Neural cell (in vitro differentiated cells): ENCODE data around the gene ABL2. TPM values are rescaled to one million over a fixed set of nuclear protein-coding genes. Genes with fewer than 3 reads are reported as not detected.

ENCODE experiments used
- H2AFZ ChIP-seq: fragments of 200-600, 300-800 bp; sonication (generic), shearing (Covaris generic); 2 replicates; pipeline ENCODE4 v1.6.0; 2014; ENCODE audit warnings: low read depth, mild to moderate bottlenecking, antibody characterized with exemption, low read length, moderate library complexity
- H3F3A ChIP-seq: fragments of 200-600 bp; shearing (Covaris generic); 2 replicates; pipeline ENCODE4 v1.6.1; 2016; ENCODE audit warnings: mild to moderate bottlenecking, moderate library complexity, mixed read lengths, antibody characterized with exemption, low read length; ENCODE audit not compliant: insufficient read depth, poor library complexity, severe bottlenecking
- H3K27ac ChIP-seq: fragments of 200-600, 300-800 bp; sonication (generic), shearing (Covaris generic); 2 replicates; pipeline ENCODE4 v1.5.1; 2014; ENCODE audit warnings: mild to moderate bottlenecking, low read length, moderate library complexity
- H3K27me3 ChIP-seq: fragments of 300-800, 200-600 bp; sonication (generic), shearing (Covaris generic); 2 replicates; pipeline ENCODE4 v1.6.0; 2014; ENCODE audit warnings: mild to moderate bottlenecking, low read depth, low read length, moderate library complexity; ENCODE audit not compliant: insufficient read depth
- H3K36me3 ChIP-seq: fragments of 300-800, 200-600 bp; sonication (generic), shearing (Covaris generic); 2 replicates; pipeline ENCODE4 v1.5.1; 2014; ENCODE audit warnings: mild to moderate bottlenecking, antibody characterized with exemption, low read length, moderate library complexity; ENCODE audit not compliant: insufficient read depth
- H3K4me2 ChIP-seq: fragments of 300-800, 200-600 bp; sonication (generic), shearing (Covaris generic); 2 replicates; pipeline ENCODE4 v1.6.0; 2014; ENCODE audit warnings: mild to moderate bottlenecking, low read length
- H3K4me3 ChIP-seq: fragments of 300-800, 200-600 bp; sonication (generic), shearing (Covaris generic); 2 replicates; pipeline ENCODE4 v1.5.1; 2014; ENCODE audit warnings: mild to moderate bottlenecking, low read length, moderate library complexity
- H3K79me2 ChIP-seq: fragments of 200-600 bp; shearing (Covaris generic); replicated peaks from 2 replicates; pipeline ENCODE4 v1.6.0; 2014; ENCODE audit warnings: mild to moderate bottlenecking, low read length, moderate library complexity; ENCODE audit not compliant: insufficient read depth
- H3K9ac ChIP-seq: fragments of 300-800, 200-600 bp; sonication (generic), shearing (Covaris generic); 2 replicates; pipeline ENCODE4 v1.6.1; 2016; ENCODE audit warnings: mild to moderate bottlenecking, low read length, mixed read lengths
- H3K9me2 ChIP-seq: fragments of 200-600 bp; shearing (Covaris generic); 2 replicates; pipeline ENCODE4 v1.6.1; 2016; ENCODE audit warnings: mild to moderate bottlenecking, low read length, mixed read lengths; ENCODE audit not compliant: insufficient read depth
- H3K9me3 ChIP-seq: fragments of 200-600, 300-800 bp; sonication (generic), shearing (Covaris generic); 2 replicates; pipeline ENCODE4 v1.6.1; 2016; ENCODE audit warnings: mild to moderate bottlenecking, mixed run types, low read length, moderate library complexity, mixed read lengths
- H4K20me1 ChIP-seq: fragments of 200-600 bp; shearing (Covaris generic); 2 replicates; pipeline ENCODE4 v1.6.1; 2016; ENCODE audit warnings: mild to moderate bottlenecking, mixed run types; ENCODE audit not compliant: insufficient read depth
- CTCF ChIP-seq: fragments of 450-650 bp; IDR thresholded peaks from 2 replicates; pipeline ENCODE4 v1.5.1; 2014; ENCODE audit warnings: antibody characterized with exemption, mild to moderate bottlenecking, moderate library complexity; ENCODE audit not compliant: poor library complexity, severe bottlenecking
- EP300 ChIP-seq: fragments of 450-650 bp; conservative IDR thresholded peaks from 2 replicates; pipeline ENCODE4 v1.6.1; 2014; ENCODE audit warnings: antibody characterized with exemption, mild to moderate bottlenecking, moderate library complexity; ENCODE audit not compliant: poor library complexity, severe bottlenecking
- EZH2 ChIP-seq: fragments of 200-600, 300-800 bp; shearing (Covaris generic), sonication (generic); IDR thresholded peaks from 2 replicates; pipeline ENCODE4 v1.6.1; 2014; ENCODE audit warnings: antibody characterized with exemption, low read length, borderline replicate concordance, mild to moderate bottlenecking; ENCODE audit not compliant: insufficient read depth, poor library complexity, severe bottlenecking
- MXI1 ChIP-seq: fragments of 450-650 bp; conservative IDR thresholded peaks from 2 replicates; pipeline ENCODE4 v1.6.1; 2014; ENCODE audit warnings: antibody characterized with exemption, mild to moderate bottlenecking; ENCODE audit not compliant: poor library complexity, severe bottlenecking
- POLR2AphosphoS5 ChIP-seq: IDR thresholded peaks from 2 replicates; pipeline ENCODE4 v1.6.1; 2012
- RAD21 ChIP-seq: fragments of 450-650 bp; conservative IDR thresholded peaks from 2 replicates; pipeline ENCODE4 v1.6.1; 2014; ENCODE audit warnings: antibody characterized with exemption, mild to moderate bottlenecking, moderate library complexity
- SMC3 ChIP-seq: fragments of 450-650 bp; conservative IDR thresholded peaks from 2 replicates; pipeline ENCODE4 v1.6.1; 2014; ENCODE audit warnings: antibody characterized with exemption, mild to moderate bottlenecking, moderate library complexity; ENCODE audit not compliant: poor library complexity
- TAF1 ChIP-seq: IDR thresholded peaks from 2 replicates; pipeline ENCODE4 v1.6.1; 2012; ENCODE audit warnings: low read depth
- polyA plus RNA-seq: library from polyadenylated mRNA; depleted of rRNA; stranded (reverse); fragments of >200 nt; gene quantifications from 2 replicates; pipeline ENCODE4 v1.2.3, GENCODE V29; 2014
- TF ChIP-seq, protein P1 (sequence below): IDR thresholded peaks from 2 replicates; pipeline ENCODE4 v1.6.1; 2012; ENCODE audit warnings: borderline replicate concordance

Gene ABL2
- polyA plus RNA-seq, 1 donor from 2014 or later, result 9.8 TPM

DNA sequence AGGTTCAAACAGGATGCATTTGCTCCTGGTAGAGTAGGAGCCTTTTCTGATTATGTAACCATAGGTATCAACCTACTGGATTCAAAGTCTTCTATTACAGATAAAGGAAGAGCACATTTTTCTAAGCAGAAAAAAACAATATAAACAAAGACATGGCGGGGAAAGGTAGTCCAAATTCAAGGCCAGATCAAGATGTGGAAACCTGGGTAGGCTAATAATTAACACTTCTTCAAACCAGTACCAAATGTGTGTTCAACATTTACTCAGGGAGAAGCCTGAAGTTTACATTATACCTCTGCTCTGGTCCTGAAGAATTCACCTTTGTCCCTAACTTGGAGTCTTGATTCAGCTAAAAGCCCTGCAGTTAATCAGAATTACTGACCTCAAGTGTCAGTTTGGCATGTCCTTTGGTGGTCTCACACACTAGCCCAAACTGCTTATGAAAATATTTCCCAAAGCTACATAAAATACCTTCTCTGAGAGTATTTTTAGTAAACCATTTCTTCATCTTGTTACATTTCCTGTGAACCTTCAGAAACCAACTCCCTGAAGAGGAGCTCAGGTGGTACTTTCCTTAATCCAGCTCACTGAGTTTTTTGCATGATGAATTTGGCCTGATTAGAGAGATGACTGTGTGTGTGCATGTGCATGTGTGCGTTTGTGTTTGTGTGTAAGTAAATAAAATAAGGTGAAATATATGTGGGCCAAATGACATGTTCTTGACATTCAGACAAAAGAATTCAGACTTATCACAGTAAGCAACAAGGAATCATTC lies 77.4 kb downstream of the ABL2 start:
- no peaks in the 10 kb centered on the region for H4K20me1 ChIP-seq
- no peak overlapping the region for H3K9ac ChIP-seq
- no peaks in the 10 kb centered on the region for H3K9me3 ChIP-seq
- no peaks in the 10 kb centered on the region for H3K36me3 ChIP-seq
- H2AFZ ChIP-seq, result no peak overlapping the region
- no peak overlapping the region for H3K4me2 ChIP-seq
- H3F3A ChIP-seq, result no peaks in the 10 kb centered on the region
- H3K9me2 ChIP-seq, result no peaks in the 10 kb centered on the region
- no peak for TF ChIP-seq MXI1
- no peak for TF ChIP-seq POLR2AphosphoS5
- no peaks in the 10 kb centered on the region for H3K27me3 ChIP-seq
- no peak overlapping the region for H3K4me3 ChIP-seq
- no peaks in the 10 kb centered on the region for H3K79me2 ChIP-seq
- H3K27ac ChIP-seq, result no peak overlapping the region

- H4K20me1 ChIP-seq, result no peaks in the 10 kb centered on the region
- no peak overlapping the region for H3K4me3 ChIP-seq
- no peak overlapping the region for H3K4me2 ChIP-seq
- H3K9me3 ChIP-seq, result no peaks in the 10 kb centered on the region
- H3K36me3 ChIP-seq, result no peaks in the 10 kb centered on the region
- peaks cover 3% of the 10 kb centered on the region for H3K79me2 ChIP-seq
- H3K27me3 ChIP-seq, result no peaks in the 10 kb centered on the region
- H3K27ac ChIP-seq, result no peak overlapping the region
- no peaks in the 10 kb centered on the region for H3F3A ChIP-seq
- no peak for TF ChIP-seq TAF1
- TF ChIP-seq, protein P1, sequence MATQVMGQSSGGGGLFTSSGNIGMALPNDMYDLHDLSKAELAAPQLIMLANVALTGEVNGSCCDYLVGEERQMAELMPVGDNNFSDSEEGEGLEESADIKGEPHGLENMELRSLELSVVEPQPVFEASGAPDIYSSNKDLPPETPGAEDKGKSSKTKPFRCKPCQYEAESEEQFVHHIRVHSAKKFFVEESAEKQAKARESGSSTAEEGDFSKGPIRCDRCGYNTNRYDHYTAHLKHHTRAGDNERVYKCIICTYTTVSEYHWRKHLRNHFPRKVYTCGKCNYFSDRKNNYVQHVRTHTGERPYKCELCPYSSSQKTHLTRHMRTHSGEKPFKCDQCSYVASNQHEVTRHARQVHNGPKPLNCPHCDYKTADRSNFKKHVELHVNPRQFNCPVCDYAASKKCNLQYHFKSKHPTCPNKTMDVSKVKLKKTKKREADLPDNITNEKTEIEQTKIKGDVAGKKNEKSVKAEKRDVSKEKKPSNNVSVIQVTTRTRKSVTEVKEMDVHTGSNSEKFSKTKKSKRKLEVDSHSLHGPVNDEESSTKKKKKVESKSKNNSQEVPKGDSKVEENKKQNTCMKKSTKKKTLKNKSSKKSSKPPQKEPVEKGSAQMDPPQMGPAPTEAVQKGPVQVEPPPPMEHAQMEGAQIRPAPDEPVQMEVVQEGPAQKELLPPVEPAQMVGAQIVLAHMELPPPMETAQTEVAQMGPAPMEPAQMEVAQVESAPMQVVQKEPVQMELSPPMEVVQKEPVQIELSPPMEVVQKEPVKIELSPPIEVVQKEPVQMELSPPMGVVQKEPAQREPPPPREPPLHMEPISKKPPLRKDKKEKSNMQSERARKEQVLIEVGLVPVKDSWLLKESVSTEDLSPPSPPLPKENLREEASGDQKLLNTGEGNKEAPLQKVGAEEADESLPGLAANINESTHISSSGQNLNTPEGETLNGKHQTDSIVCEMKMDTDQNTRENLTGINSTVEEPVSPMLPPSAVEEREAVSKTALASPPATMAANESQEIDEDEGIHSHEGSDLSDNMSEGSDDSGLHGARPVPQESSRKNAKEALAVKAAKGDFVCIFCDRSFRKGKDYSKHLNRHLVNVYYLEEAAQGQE, result no peak
- no peaks in the 10 kb centered on the region for H3K9me2 ChIP-seq
- H3K9ac ChIP-seq, result no peak overlapping the region
- no peak overlapping the region for H2AFZ ChIP-seq
Observed at GRCh38 chr1:179146911-179147310, 82.6 kb downstream of the ABL2 start.

- H3K9ac ChIP-seq, result no peak overlapping the region
Observed at GRCh38 chr1:179146476-179146875, 83.0 kb downstream of the ABL2 start.

More at GRCh38 chr1:179146476-179146875, 83.0 kb downstream of the ABL2 start:
- Histone ChIP-seq H3K9me2 (no peaks in the 10 kb centered on the region), H3F3A (no peaks in the 10 kb centered on the region), H4K20me1 (no peaks in the 10 kb centered on the region), H2AFZ (no peak overlapping the region), H3K27me3 (no peaks in the 10 kb centered on the region), H3K4me2 (no peak overlapping the region), H3K79me2 (peaks cover 3% of the 10 kb centered on the region), H3K27ac (no peak overlapping the region), H3K9me3 (no peaks in the 10 kb centered on the region), H3K36me3 (no peaks in the 10 kb centered on the region), H3K4me3 (no peak overlapping the region)
- TF ChIP-seq EZH2 (no peak), TAF1 (no peak), SMC3 (no peak), RAD21 (no peak), MXI1 (no peak), EP300 (no peak), CTCF (no peak)
- TF ChIP-seq, protein P1, result no peak
